RWPE1 (cell line): ENCODE measurements around the gene CD48.
"Not testable (repeated sequence)": the region's sequence is repeated elsewhere in the genome, so short reads cannot be mapped to it uniquely, and the experiment has no call there.

ENCODE experiments used
- CTCF ChIA-PET: fragments of 350-600 bp; sonication (Branson Sonifier 250); formaldehyde crosslinking; extraction: SDS; loops from one replicate; lab custom pipeline; 2021; lab: Yijun Ruan, JAX
- POLR2A ChIA-PET: fragments of 400-600 bp; formaldehyde crosslinking; extraction: SDS; loops from one replicate; lab custom pipeline; 2020; ENCODE audit warnings: antibody characterized with exemption; ENCODE audit not compliant: low non-redundant PET; lab: Yijun Ruan, JAX
- DNase-seq: peaks from one replicate; pipeline ENCODE4 v3.0.0; 2012; ENCODE audit warnings: low spot score
- H3K27ac ChIP-seq: fragments of 450-650 bp; 2 replicates; pipeline ENCODE4 v1.5.1; 2017
- TF ChIP-seq, protein P1 (sequence below): fragments of 450-650 bp; conservative IDR thresholded peaks from 2 replicates; pipeline ENCODE4 v1.5.1; 2017; ENCODE audit warnings: low read depth, mild to moderate bottlenecking

Gene CD48

DNA sequence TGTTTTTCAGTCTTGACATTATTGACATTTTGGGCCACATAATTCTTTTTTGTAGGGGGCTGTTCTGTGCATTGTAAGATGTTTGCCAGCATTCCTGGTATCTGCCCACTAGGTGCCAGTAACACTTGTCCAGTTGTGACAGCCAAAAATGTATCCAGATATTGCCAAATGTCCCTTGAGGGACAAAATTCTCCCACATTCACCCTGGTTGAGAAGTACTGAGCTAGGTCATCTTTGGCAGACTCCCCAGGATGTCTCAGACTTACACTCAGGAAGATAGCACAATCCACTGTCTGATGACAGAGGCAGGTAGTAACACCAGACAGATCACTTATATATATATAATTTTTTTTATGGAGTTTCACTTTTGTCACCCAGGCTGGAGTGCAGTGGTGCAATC, 5.9 kb downstream of the CD48 start:
- ChIA-PET POLR2A (no interaction called here), CTCF (no interaction called here)
- H3K27ac ChIP-seq, result no peak overlapping the region
- DNase-seq, result no peak
- TF ChIP-seq, protein P1, sequence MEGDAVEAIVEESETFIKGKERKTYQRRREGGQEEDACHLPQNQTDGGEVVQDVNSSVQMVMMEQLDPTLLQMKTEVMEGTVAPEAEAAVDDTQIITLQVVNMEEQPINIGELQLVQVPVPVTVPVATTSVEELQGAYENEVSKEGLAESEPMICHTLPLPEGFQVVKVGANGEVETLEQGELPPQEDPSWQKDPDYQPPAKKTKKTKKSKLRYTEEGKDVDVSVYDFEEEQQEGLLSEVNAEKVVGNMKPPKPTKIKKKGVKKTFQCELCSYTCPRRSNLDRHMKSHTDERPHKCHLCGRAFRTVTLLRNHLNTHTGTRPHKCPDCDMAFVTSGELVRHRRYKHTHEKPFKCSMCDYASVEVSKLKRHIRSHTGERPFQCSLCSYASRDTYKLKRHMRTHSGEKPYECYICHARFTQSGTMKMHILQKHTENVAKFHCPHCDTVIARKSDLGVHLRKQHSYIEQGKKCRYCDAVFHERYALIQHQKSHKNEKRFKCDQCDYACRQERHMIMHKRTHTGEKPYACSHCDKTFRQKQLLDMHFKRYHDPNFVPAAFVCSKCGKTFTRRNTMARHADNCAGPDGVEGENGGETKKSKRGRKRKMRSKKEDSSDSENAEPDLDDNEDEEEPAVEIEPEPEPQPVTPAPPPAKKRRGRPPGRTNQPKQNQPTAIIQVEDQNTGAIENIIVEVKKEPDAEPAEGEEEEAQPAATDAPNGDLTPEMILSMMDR, result no peak

DNA sequence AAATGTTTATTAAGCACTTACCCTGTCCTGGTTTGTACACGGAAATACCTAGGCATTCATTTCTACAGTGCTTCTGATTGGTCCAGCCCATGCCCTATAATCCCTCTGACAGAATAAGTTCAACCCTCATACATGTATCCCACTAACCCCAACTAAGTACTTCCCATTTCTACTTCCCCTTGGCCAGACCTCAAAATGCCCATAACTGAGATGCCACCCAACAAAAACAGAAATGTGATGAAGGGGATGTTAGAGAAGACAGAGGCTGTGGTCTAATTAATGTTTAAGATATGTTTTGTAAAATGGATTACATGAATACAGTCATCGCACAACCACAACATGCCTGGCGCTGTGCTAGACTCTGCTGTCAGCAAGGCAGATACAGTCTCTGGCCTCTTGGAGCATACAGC, 6.4 kb downstream of the CD48 start:
- DNase-seq, H3K27ac ChIP-seq, POLR2A ChIA-PET, CTCF ChIA-PET: not testable (repeated sequence)

DNA sequence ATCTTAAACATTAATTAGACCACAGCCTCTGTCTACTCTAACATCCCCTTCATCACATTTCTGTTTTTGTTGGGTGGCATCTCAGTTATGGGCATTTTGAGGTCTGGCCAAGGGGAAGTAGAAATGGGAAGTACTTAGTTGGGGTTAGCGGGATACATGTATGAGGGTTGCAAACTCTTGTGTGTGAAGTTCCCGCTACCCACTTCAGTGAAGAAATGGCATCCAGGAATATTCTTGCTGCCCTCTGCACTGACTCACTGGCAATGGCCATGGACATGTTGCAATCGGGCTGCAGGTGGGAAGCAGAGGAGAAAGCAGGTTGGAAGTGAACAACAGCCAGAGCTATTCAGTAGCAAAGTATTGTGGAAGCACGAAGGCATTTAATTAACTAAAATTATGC, 7.4 kb downstream of the CD48 start:
- ChIA-PET POLR2A (no interaction called here), CTCF (no interaction called here)
- no peak for DNase-seq
- TF ChIP-seq, protein P1, result no peak
- no peak overlapping the region for H3K27ac ChIP-seq

DNA sequence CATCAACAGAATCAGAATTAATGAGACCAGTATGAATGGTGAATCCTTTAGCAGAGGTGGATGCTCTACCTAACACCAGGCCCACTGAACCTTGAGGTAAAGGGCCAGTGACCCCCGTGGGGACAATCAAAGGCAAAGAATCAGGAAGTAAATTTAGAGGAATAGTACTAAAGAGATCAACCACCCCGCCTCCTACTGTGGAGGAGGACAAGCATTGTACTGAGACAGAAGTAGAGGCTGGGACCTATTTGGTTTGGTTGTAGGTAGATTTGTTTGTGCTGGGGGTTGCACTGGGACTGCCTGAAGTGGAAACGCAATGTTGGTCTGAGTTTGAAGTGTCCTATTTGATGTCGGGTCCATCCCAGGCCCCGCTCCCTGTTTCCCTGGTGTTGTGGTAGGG, 9.5 kb downstream of the CD48 start:
- no peak for DNase-seq
- H3K27ac ChIP-seq, result no peak overlapping the region
- ChIA-PET CTCF (no interaction called here), POLR2A (no interaction called here)
- TF ChIP-seq, protein P1, result no peak

DNA sequence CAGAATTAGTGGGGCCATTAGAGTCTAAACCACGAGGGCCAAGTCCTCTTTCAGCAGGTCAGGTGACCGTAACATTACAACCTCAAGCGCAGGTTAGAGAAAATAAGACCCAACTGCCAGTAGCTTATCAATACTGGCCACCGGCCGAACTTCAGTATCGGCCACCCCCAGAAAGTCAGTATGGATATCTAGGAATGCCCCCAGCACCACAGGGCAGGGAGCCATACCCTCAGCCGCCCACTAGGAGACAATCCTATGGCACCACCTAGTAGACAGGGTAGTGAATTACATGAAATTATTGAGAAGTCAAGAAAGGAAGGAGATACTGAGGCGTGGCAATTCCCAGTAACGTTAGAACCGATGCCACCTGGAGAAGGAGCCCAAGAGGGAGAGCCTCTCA, 19.2 kb downstream of the CD48 start:
- POLR2A ChIA-PET, H3K27ac ChIP-seq, CTCF ChIA-PET, DNase-seq: not testable (repeated sequence)

DNA sequence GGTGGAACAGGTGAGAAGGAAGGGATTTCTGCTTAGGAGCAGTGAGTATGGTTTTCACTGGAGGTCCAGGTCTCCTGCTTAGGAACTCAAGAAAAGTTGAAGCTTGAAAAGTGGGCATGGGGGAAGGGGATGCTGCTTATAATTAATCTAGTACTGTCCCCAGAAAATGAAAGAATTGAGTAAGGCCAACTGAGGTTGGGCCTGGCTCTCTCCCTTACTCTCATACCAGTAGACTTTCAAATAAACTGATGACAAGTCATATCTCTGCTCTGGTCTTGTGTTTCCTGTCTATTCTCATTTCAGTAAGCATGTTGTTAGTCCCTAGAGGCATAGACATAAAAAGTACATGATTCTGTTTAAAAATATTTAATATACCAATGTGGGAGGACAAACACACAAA, 26.4 kb downstream of the CD48 start:
- DNase-seq, result no peak
- TF ChIP-seq, protein P1, result no peak
- CTCF ChIA-PET, result interaction anchor here (1.0 kb wide), 1 partner anchor 9 kb away, joined by 3 read pairs; no protein-coding TSS in a partner anchor
- no peak overlapping the region for H3K27ac ChIP-seq
- POLR2A ChIA-PET, result no interaction called here

DNA sequence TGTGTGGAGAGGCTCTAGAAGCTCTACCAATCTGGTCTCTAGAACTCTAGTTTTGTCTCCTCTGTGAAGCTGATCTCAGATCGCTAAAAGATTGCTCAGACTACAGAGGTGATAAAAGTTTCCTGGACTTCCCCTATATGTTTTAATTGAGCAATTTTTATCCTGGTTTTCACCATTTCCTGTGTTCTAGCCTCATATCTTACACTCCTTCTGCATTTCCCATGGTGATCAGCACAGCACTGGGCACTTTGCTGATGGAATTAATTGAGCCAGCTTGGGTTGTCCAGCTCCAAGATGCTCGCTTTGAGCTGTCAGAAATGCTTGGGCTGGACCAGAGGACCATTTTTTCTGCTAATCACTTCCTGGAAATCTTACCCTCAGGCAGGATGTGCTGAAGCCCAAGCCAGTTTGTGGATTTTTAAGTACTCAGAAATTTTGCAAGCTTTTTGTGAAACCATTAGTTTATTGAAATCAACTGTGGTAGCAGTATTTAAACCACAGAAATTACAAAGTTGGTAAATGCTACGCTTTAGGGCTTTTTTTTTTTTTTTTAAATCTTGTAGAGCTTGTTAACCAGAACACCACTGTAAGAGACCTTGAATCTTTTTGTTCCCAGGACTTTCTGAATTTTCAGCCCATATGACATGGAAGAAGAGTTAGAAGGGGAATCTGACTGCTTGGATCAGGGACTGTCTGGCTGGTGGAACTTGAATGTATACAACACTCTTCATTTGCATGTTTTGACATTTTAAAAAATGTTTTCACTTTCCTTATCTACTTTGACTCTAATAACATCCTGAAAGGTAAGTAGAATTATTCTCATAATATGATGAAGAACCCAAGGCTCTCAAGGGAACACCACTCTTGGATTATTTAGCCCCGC, 28.4 kb downstream of the CD48 start:
- TF ChIP-seq, protein P1, result no peak
- POLR2A ChIA-PET, result interaction anchor here (0.6 kb wide), 1 partner anchor 459 kb away, joined by 4 read pairs; no protein-coding TSS in a partner anchor
- no peak overlapping the region for H3K27ac ChIP-seq
- CTCF ChIA-PET, result interaction anchor here (0.5 to 1.3 kb wide), 3 partner anchors 44 to 307 kb away, joined by 3 to 6 read pairs (median 4); no protein-coding TSS in a partner anchor
- no peak for DNase-seq
